GM12878 (cell line): ENCODE data around the gene NRG2. TPM values are rescaled to one million over a fixed set of nuclear protein-coding genes. Genes with fewer than 3 reads are reported as not detected.

Source experiments
- ATAC-seq: fragments of 200-7000 bp; cut with Tn5 transposase; 3 replicates; pipeline ENCODE4 v1.9.1; 2020; ENCODE audit warnings: mild to moderate bottlenecking, moderate library complexity
- BruUV-seq: library from RNA; stranded (reverse); fragments of 400-500 nt; replicated peaks from 2 replicates; lab custom pipeline; 2021; lab: Mats Ljungman, UMichigan
- CTCF ChIA-PET: fragments of 300-600 bp; sonication (Branson Sonifier 250); formaldehyde crosslinking; extraction: SDS; loops from one replicate; lab custom pipeline; 2021; ENCODE audit warnings: inconsistent platforms; lab: Yijun Ruan, JAX
- POLR2A ChIA-PET: fragments of 350-600 bp; formaldehyde crosslinking; extraction: SDS; loops from one replicate; lab custom pipeline; 2021; ENCODE audit warnings: inconsistent platforms; lab: Charles Lee
- RAD21 ChIA-PET: fragments of 300-600 bp; sonication (Branson Sonifier 250); formaldehyde crosslinking; loops from one replicate; lab custom pipeline; 2023; ENCODE audit warnings: antibody characterized with exemption; ENCODE audit not compliant: unreplicated experiment; lab: Charles Lee
- SMC1A ChIA-PET: fragments of 300-600 bp; sonication (Branson Sonifier 250); formaldehyde crosslinking; loops from one replicate; lab custom pipeline; 2023; ENCODE audit not compliant: unreplicated experiment, uncharacterized antibody; lab: Charles Lee
- DNase-seq: peaks from one replicate; pipeline ENCODE4 v3.0.0-alpha.2; 2011; ENCODE audit warnings: low read depth, low spot score
- FAIRE-seq: peaks from 3 replicates; lab custom pipeline; 2011; peaks lifted over from hg19 to GRCh38; lab: Jason Lieb, UNC
- H2AFZ ChIP-seq: 2 replicates; pipeline ENCODE4 v1.6.0; 2011; ENCODE audit warnings: low read depth, low read length, control low read depth; ENCODE audit not compliant: control insufficient read depth
- H3K27ac ChIP-seq: 2 replicates; pipeline ENCODE4 v1.5.1; 2011; ENCODE audit warnings: control low read depth; ENCODE audit not compliant: control insufficient read depth, insufficient read depth
- H3K27me3 ChIP-seq, 2 experiments: replicated peaks in 1 of 2; 2 replicates each; pipeline versions ENCODE4 v1.6.0 to v1.6.1; 2011; ENCODE audit warnings: low read length in 1 of 2; ENCODE audit not compliant: control insufficient read depth in 2 of 2, insufficient read depth in 2 of 2
- H3K36me3 ChIP-seq, 2 experiments: 2 replicates each; pipeline ENCODE4 v1.5.1; 2011; ENCODE audit warnings: low read length in 1 of 2; ENCODE audit not compliant: control insufficient read depth in 2 of 2, insufficient read depth in 2 of 2
- H3K4me1 ChIP-seq: 2 replicates; pipeline ENCODE4 v1.6.1; 2011; ENCODE audit warnings: mild to moderate bottlenecking, low read length, moderate library complexity, mixed read lengths; ENCODE audit not compliant: control insufficient read depth, insufficient read depth
- H3K4me2 ChIP-seq: 2 replicates; pipeline ENCODE4 v1.6.0; 2011; ENCODE audit warnings: control low read depth; ENCODE audit not compliant: control insufficient read depth, insufficient read depth
- H3K4me3 ChIP-seq: fragments of 200-600 bp; sonication (generic); 2 replicates; pipeline ENCODE4 v1.5.1; 2016
- H3K79me2 ChIP-seq: 2 replicates; pipeline ENCODE4 v1.6.0; 2011; ENCODE audit warnings: low read length; ENCODE audit not compliant: control insufficient read depth, insufficient read depth
- H3K9ac ChIP-seq: 2 replicates; pipeline ENCODE4 v1.8.0; 2011; ENCODE audit warnings: low read length, control low read depth, mixed read lengths; ENCODE audit not compliant: control insufficient read depth, insufficient read depth
- H3K9me3 ChIP-seq: replicated peaks from 3 replicates; pipeline ENCODE4 v1.5.1; 2011; ENCODE audit warnings: mild to moderate bottlenecking, low read length; ENCODE audit not compliant: control insufficient read depth, insufficient read depth
- H4K20me1 ChIP-seq: 2 replicates; pipeline ENCODE4 v1.6.0; 2011; ENCODE audit not compliant: control insufficient read depth, insufficient read depth
- CHD2 ChIP-seq: IDR thresholded peaks from 2 replicates; pipeline ENCODE4 v1.6.1; 2011; ENCODE audit warnings: low read depth, low read length, improper control_type of control experiment, borderline replicate concordance
- EP300 ChIP-seq, 2 experiments: fragments of 150-350 bp in 1 of 2; IDR thresholded peaks; 2 replicates each; pipeline ENCODE4 v1.6.1; 2011 to 2012; ENCODE audit warnings: low read depth in 2 of 2, low read length in 2 of 2, borderline replicate concordance in 1 of 2, improper control_type of control experiment in 1 of 2, inconsistent platforms in 1 of 2; ENCODE audit not compliant: control insufficient read depth in 1 of 2
- KLF5 ChIP-seq: fragments of 450-650 bp; IDR thresholded peaks from 2 replicates; pipeline ENCODE4 v1.6.1; 2014; ENCODE audit warnings: mild to moderate bottlenecking; ENCODE audit not compliant: partially characterized antibody
- PAX8 ChIP-seq: fragments of 450-650 bp; IDR thresholded peaks from 2 replicates; pipeline ENCODE4 v1.6.1; 2017; ENCODE audit warnings: mild to moderate bottlenecking, moderate library complexity
- POLR2AphosphoS5 ChIP-seq: IDR thresholded peaks from 2 replicates; pipeline ENCODE4 v1.6.1; 2011; ENCODE audit warnings: mild to moderate bottlenecking, low read length, inconsistent platforms
- RELB ChIP-seq: fragments of 450-650 bp; IDR thresholded peaks from 2 replicates; pipeline ENCODE4 v1.6.1; 2017; ENCODE audit warnings: low read depth, mild to moderate bottlenecking, moderate library complexity
- REST ChIP-seq: IDR thresholded peaks from 2 replicates; pipeline ENCODE4 v1.6.1; 2012; ENCODE audit warnings: mild to moderate bottlenecking, low read depth, low read length
- TCF3 ChIP-seq: IDR thresholded peaks from 2 replicates; pipeline ENCODE4 v1.6.1; 2012; ENCODE audit warnings: low read depth, mild to moderate bottlenecking, low read length, borderline replicate concordance; ENCODE audit not compliant: insufficient read depth
- YY1 ChIP-seq: IDR thresholded peaks from 2 replicates; pipeline ENCODE4 v1.6.1; 2011; ENCODE audit warnings: low read depth, mild to moderate bottlenecking, low read length
- WGBS: methylation state at CpG from one replicate; pipeline ENCODE4 v1.1.6; 2016; ENCODE audit warnings: low lambda C conversion rate; ENCODE audit not compliant: insufficient replicate concordance, insufficient coverage; ENCODE audit errors: missing lambda C conversion rate; 5-methylcytosine and 5-hydroxymethylcytosine counted together
- in situ Hi-C: fragments of 300-500 bp; cut with MboI; formaldehyde crosslinking; loops from 9 replicates; pipeline ENCODE4 v1.14.3; 2018; ENCODE audit warnings: mixed read lengths
- intact Hi-C: fragments of 100-400 bp; cut with micrococcal nuclease; formaldehyde crosslinking; loops from one replicate; pipeline ENCODE4 v1.14.2; 2022; ENCODE audit not compliant: unreplicated experiment
- polyA plus RNA-seq, 11 experiments: library from polyadenylated mRNA; depleted of rRNA in 4 of 11; unstranded in 6 of 11; stranded (reverse) in 5 of 11; fragments of >200 nt; fragmentation: Nextera tagmentation in 4 of 11; fragmentation: Illumina TruSeq in 1 of 11; extraction: Ambion mirVana in 4 of 11; extraction: Trizol in 1 of 11; gene quantifications; 1 replicate in 1 of 11; 2 replicates in 10 of 11; pipeline versions ENCODE4 v1.2.1 to v1.2.3, GENCODE V29; 2011 to 2016; ENCODE audit warnings: inconsistent platforms in 2 of 11, missing spikeins in 2 of 11, low read depth in 1 of 11
- total RNA-seq, 4 experiments: library from RNA; depleted of rRNA in 3 of 4; stranded (reverse); fragments of >200 nt in 3 of 4; fragmentation: Illumina TruSeq in 1 of 4; extraction: Trizol in 1 of 4; gene quantifications; 2 replicates each; pipeline versions ENCODE4 v1.2.1 to v1.2.3, GENCODE V29; 2013 to 2021

NRG2 gene
- total and polyA plus RNA-seq, 10 of the 15 experiments (the other 5 are each of a cell fraction or from before 2014, with no cell fraction given), result 0.10 to 21.7 (median 9.6) TPM

- ChIA-PET SMC1A (interaction anchor here (0.9 to 3.0 kb wide), 4 partner anchors 12 to 109 kb away, joined by 3 to 13 read pairs (median 11); no protein-coding TSS in a partner anchor), RAD21 (interaction anchor here (3.1 to 3.2 kb wide), 2 partner anchors 74 to 106 kb away, joined by 19 to 30 read pairs; no protein-coding TSS in a partner anchor), CTCF (interaction anchor here (1.1 to 10.1 kb wide), 10 partner anchors 11 to 228 kb away, joined by 3 to 129 read pairs (median 6); no protein-coding TSS in a partner anchor)
- in situ Hi-C loops (no loop called here), intact Hi-C loops (loop anchor here (5.0 kb wide), 1 partner anchor 295 kb away; no protein-coding TSS in a partner anchor)
- FAIRE-seq, result no peak
- H3K79me2 ChIP-seq, result no peaks in the 10 kb centered on the region
- H3K9me3 ChIP-seq, result no peaks in the 10 kb centered on the region
- no peak for ATAC-seq
- no peaks in the 10 kb centered on the region for H3K27me3 ChIP-seq
- H3K4me2 ChIP-seq, result no peak overlapping the region
- BruUV-seq, result no TSS peak
- H4K20me1 ChIP-seq, result no peaks in the 10 kb centered on the region
- no peak overlapping the region for H2AFZ ChIP-seq
- H3K9ac ChIP-seq, result no peak overlapping the region
- peaks cover 8% of the 10 kb centered on the region for H3K4me1 ChIP-seq
- TF ChIP-seq RELB (no peak), PAX8 (no peak), YY1 (no peak), REST (no peak), TCF3 (no peak), EP300 (IDR thresholded peaks at IDR 0.05; ENCODE audit: borderline replicate concordance in 1 of 2, control insufficient read depth in 1 of 2, low read depth in 2 of 2, low read length in 2 of 2) (no peak), KLF5 (no peak), CHD2 (no peak), POLR2AphosphoS5 (no peak)
- TF ChIP-seq, all 136 proteins: peak for 0
- POLR2A ChIA-PET, result interaction anchor here (1.2 kb wide), 1 partner anchor 99 kb away, joined by 3 read pairs; no protein-coding TSS in a partner anchor
- Histone ChIP-seq H3K36me3 (no peaks in the 10 kb centered on the region; a peak in 2 of 4 replicates), H3K4me3 (no peak overlapping the region), H3K27ac (no peak overlapping the region)
- WGBS, result 61% methylated on average over 4 of the region's 4 CpGs
- no peak for DNase-seq
Measured at GRCh38 chr5:139861889-139862207, 181.3 kb downstream of the NRG2 start.
